Measurements from ENCODE around the gene HIBADH. TPM values are rescaled to one million over a fixed set of nuclear protein-coding genes. Genes with fewer than 3 reads are reported as not detected.

Gene HIBADH
- polyA plus RNA-seq, 1 donor (not counting 4 experiments of a cell fraction or from before 2014, with no cell fraction given) = 42.6 TPM

- no peak overlapping the region for H3K4me2 ChIP-seq (ENCODE audit: control insufficient read depth, extremely low read depth, insufficient read depth, low read depth, low read length)
- no peaks in the 10 kb centered on the region for H3K9me1 ChIP-seq (ENCODE audit: control insufficient read depth, extremely low read depth, insufficient read depth, low read length)
- H3K27ac ChIP-seq (ENCODE audit: control insufficient read depth, insufficient read depth, low read length) = no peak overlapping the region
- no peak overlapping the region for H2AFZ ChIP-seq (ENCODE audit: control insufficient read depth, low read length)
- no peak overlapping the region for H3K4me3 ChIP-seq (ENCODE audit: control insufficient read depth in 2 of 3, extremely low read depth in 1 of 3, insufficient read depth in 2 of 3, low read depth in 1 of 3, low read length in 3 of 3)
- peaks cover 3 to 7% of the 10 kb centered on the region in 2 experiments for H3K36me3 ChIP-seq (ENCODE audit: control insufficient read depth in 2 of 2, extremely low read depth in 1 of 2, insufficient read depth in 2 of 2, low read length in 2 of 2)
- H3K27me3 ChIP-seq (ENCODE audit: control insufficient read depth, extremely low read depth, insufficient read depth, low read length) = no peaks in the 10 kb centered on the region
- no peaks in the 10 kb centered on the region for H3K4me1 ChIP-seq (ENCODE audit: control insufficient read depth, extremely low read depth, insufficient read depth, low read length)
- DNase-seq (ENCODE audit: low read depth, low spot score) = no peak
- no peaks in the 10 kb centered on the region for H3K79me2 ChIP-seq (ENCODE audit: control insufficient read depth, insufficient read depth, low read length)
- TF ChIP-seq CTCF (optimal IDR thresholded peaks at IDR 0.05 in 1 of 3, IDR thresholded peaks at IDR 0.05 in 1 of 3, conservative IDR thresholded peaks at IDR 0.05 in 1 of 3; ENCODE audit: extremely low read depth in 1 of 3, insufficient read depth in 2 of 3, low read length in 3 of 3) = no peak
- TF ChIP-seq EZH2 (IDR thresholded peaks at IDR 0.05; ENCODE audit: low read length) = no peak
- dilution Hi-C loops (cut with MboI; ENCODE audit: extremely low pct_ligation_motif_present, low sequenced_read_pairs) = no loop called here
- H3K9ac ChIP-seq (ENCODE audit: control insufficient read depth, extremely low read depth, insufficient read depth, low read length) = no peak overlapping the region
- no peak for FAIRE-seq
- no peaks in the 10 kb centered on the region for H4K20me1 ChIP-seq (ENCODE audit: control insufficient read depth, extremely low read depth, insufficient read depth, low read length)
- H3K9me3 ChIP-seq (ENCODE audit: control insufficient read depth, low read depth, low read length) = no peaks in the 10 kb centered on the region
Measured at GRCh38 chr7:27526611-27527347, 135.9 kb downstream of the HIBADH start.

- no peak overlapping the region for H3K27ac ChIP-seq (ENCODE audit: control insufficient read depth, insufficient read depth, low read length)
- no peaks in the 10 kb centered on the region for H3K9me3 ChIP-seq (ENCODE audit: control insufficient read depth, low read depth, low read length)
- no peaks in the 10 kb centered on the region for H3K79me2 ChIP-seq (ENCODE audit: control insufficient read depth, insufficient read depth, low read length)
- H3K4me2 ChIP-seq (ENCODE audit: control insufficient read depth, extremely low read depth, insufficient read depth, low read depth, low read length) = no peak overlapping the region
- H3K9ac ChIP-seq (ENCODE audit: control insufficient read depth, extremely low read depth, insufficient read depth, low read length) = no peak overlapping the region
- H3K27me3 ChIP-seq (ENCODE audit: control insufficient read depth, extremely low read depth, insufficient read depth, low read length) = no peaks in the 10 kb centered on the region
- dilution Hi-C loops (cut with MboI; ENCODE audit: extremely low pct_ligation_motif_present, low sequenced_read_pairs) = no loop called here
- H3K4me1 ChIP-seq (ENCODE audit: control insufficient read depth, extremely low read depth, insufficient read depth, low read length) = no peaks in the 10 kb centered on the region
- no peak overlapping the region for H3K4me3 ChIP-seq (ENCODE audit: control insufficient read depth in 2 of 3, extremely low read depth in 1 of 3, insufficient read depth in 2 of 3, low read depth in 1 of 3, low read length in 3 of 3)
- no peak for TF ChIP-seq EZH2 (IDR thresholded peaks at IDR 0.05; ENCODE audit: low read length)
- no peak for TF ChIP-seq CTCF (optimal IDR thresholded peaks at IDR 0.05 in 1 of 3, IDR thresholded peaks at IDR 0.05 in 1 of 3, conservative IDR thresholded peaks at IDR 0.05 in 1 of 3; ENCODE audit: extremely low read depth in 1 of 3, insufficient read depth in 2 of 3, low read length in 3 of 3)
- FAIRE-seq (no peak), DNase-seq (ENCODE audit: low read depth, low spot score) (no peak)
- no peaks in the 10 kb centered on the region for H4K20me1 ChIP-seq (ENCODE audit: control insufficient read depth, extremely low read depth, insufficient read depth, low read length)
- H3K9me1 ChIP-seq (ENCODE audit: control insufficient read depth, extremely low read depth, insufficient read depth, low read length) = no peaks in the 10 kb centered on the region
- H2AFZ ChIP-seq (ENCODE audit: control insufficient read depth, low read length) = no peak overlapping the region
- H3K36me3 ChIP-seq (ENCODE audit: control insufficient read depth in 2 of 2, extremely low read depth in 1 of 2, insufficient read depth in 2 of 2, low read length in 2 of 2) = peaks cover 3 to 7% of the 10 kb centered on the region in 2 experiments
Measured at GRCh38 chr7:27526131-27526530, 136.6 kb downstream of the HIBADH start.
